ENCODE measurements around the gene CNN2. TPM values are rescaled to one million over a fixed set of nuclear protein-coding genes. Genes with fewer than 3 reads are reported as not detected.

CNN2 gene
- polyA plus RNA-seq, 3 donors = 69.9 to 213 (median 144) TPM

DNA sequence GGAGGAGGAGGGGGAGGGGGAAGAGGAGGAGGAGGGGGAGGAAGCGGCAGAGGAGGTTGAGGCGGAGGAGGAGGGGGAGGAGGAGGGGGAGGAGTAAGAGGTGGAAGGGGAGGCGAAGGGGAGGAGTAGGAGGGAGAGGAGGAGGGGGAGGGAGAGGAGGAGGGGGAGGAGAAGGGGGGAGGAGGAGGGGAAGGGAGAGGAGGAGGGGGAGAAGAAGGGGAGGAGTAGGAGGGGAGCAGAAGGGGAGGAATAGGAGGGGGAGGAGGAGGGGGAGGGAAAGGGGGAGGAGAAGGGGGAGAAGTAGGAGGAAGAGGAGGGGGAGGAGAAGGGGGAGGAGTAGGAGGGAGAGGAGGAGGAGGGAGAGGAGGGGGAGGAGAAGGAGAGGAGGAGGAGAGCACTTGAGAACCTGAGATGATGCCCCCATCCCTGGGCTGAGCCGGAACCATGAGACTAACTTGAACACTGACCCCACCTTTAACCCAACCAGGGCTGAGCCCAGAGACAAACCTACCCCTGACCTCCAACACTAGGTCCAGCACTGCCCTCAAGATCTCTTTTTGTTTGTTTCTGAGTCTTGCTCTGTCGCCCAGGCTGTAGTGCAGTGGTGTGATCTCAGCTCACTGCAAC is 26.1 kb downstream of the CNN2 start:
- Histone ChIP-seq H3K79me2 (ENCODE audit: insufficient read depth, low read length) (no peaks in the 10 kb centered on the region), H2AFZ (ENCODE audit: insufficient read depth, low read depth, low read length, poor library complexity, severe bottlenecking) (no peak overlapping the region), H3K9ac (ENCODE audit: insufficient read depth, low read length, poor library complexity, severe bottlenecking) (no peak overlapping the region), H3K36me3 (replicated peaks in 1 of 2; ENCODE audit: control insufficient read depth in 1 of 2, insufficient read depth in 2 of 2, low read length in 2 of 2) (peaks cover 43 to 67% of the 10 kb centered on the region in 2 donors), H3K27ac (ENCODE audit: low read depth in 1 of 2, low read length in 2 of 2) (no peak overlapping the region), H3K9me3 (replicated peaks in 1 of 2; ENCODE audit: control insufficient read depth in 1 of 2, insufficient read depth in 1 of 2, low read length in 2 of 2) (peaks cover 13% of the 10 kb centered on the region in 2 donors), H4K20me1 (ENCODE audit: insufficient read depth, low read length) (peaks cover 17% of the 10 kb centered on the region), H3K4me1 (ENCODE audit: control insufficient read depth in 1 of 2, insufficient read depth in 2 of 2, low read length in 2 of 2) (no peaks in the 10 kb centered on the region), H3K27me3 (ENCODE audit: control insufficient read depth in 2 of 2, insufficient read depth in 2 of 2, low read length in 2 of 2) (no peaks in the 10 kb centered on the region), H3K4me3 (replicated peaks in 1 of 3; ENCODE audit: low read depth in 2 of 3, low read length in 3 of 3) (no peak overlapping the region), H3K4me2 (replicated peaks; ENCODE audit: extremely low read depth, low read length, poor library complexity, severe bottlenecking) (no peak overlapping the region)
- Mint-ChIP-seq H3K36me3 (peaks cover 46 to 53% of the 10 kb centered on the region in 2 donors), H3K27me3 (ENCODE audit: low read depth in 3 of 3) (peaks cover 0 to 5% (median 0%) of the 10 kb centered on the region in 3 donors), H3K4me1 (peaks cover 3% of the 10 kb centered on the region), H3K27ac (peak overlapping the region in 1 of 7 donors; percentile 25), H3K9me3 (peaks cover 9 to 23% (median 17%) of the 10 kb centered on the region in 7 donors), H3K4me3 (no peak overlapping the region)
- WGBS (ENCODE audit: insufficient coverage) = 100% methylated on average over 1 of the region's 5 CpGs
- intact Hi-C loops (cut with micrococcal nuclease) = no loop called here
- TF ChIP-seq, protein P1, sequence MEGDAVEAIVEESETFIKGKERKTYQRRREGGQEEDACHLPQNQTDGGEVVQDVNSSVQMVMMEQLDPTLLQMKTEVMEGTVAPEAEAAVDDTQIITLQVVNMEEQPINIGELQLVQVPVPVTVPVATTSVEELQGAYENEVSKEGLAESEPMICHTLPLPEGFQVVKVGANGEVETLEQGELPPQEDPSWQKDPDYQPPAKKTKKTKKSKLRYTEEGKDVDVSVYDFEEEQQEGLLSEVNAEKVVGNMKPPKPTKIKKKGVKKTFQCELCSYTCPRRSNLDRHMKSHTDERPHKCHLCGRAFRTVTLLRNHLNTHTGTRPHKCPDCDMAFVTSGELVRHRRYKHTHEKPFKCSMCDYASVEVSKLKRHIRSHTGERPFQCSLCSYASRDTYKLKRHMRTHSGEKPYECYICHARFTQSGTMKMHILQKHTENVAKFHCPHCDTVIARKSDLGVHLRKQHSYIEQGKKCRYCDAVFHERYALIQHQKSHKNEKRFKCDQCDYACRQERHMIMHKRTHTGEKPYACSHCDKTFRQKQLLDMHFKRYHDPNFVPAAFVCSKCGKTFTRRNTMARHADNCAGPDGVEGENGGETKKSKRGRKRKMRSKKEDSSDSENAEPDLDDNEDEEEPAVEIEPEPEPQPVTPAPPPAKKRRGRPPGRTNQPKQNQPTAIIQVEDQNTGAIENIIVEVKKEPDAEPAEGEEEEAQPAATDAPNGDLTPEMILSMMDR (IDR thresholded peaks at IDR 0.05) = no peak
- DNase-seq = no peak

- no peak for DNase-seq
- H3K36me3 ChIP-seq (replicated peaks in 1 of 2; ENCODE audit: control insufficient read depth in 1 of 2, insufficient read depth in 2 of 2, low read length in 2 of 2) = peaks cover 48 to 73% of the 10 kb centered on the region in 2 donors
- 94% methylated on average over 30 of the region's 31 CpGs for WGBS (ENCODE audit: insufficient coverage)
- Mint-ChIP-seq H3K27ac (peak overlapping the region in 1 of 7 donors; percentile 11), H3K27me3 (ENCODE audit: low read depth in 3 of 3) (peaks cover 0 to 9% (median 0%) of the 10 kb centered on the region in 3 donors), H3K4me3 (no peak overlapping the region), H3K36me3 (peaks cover 53 to 63% of the 10 kb centered on the region in 2 donors), H3K9me3 (peaks cover 17 to 33% (median 24%) of the 10 kb centered on the region in 7 donors), H3K4me1 (peaks cover 3% of the 10 kb centered on the region)
- H3K79me2 ChIP-seq (ENCODE audit: insufficient read depth, low read length) = no peaks in the 10 kb centered on the region
- H3K4me1 ChIP-seq (ENCODE audit: control insufficient read depth in 1 of 2, insufficient read depth in 2 of 2, low read length in 2 of 2) = no peaks in the 10 kb centered on the region
- peaks cover 15% of the 10 kb centered on the region for H4K20me1 ChIP-seq (ENCODE audit: insufficient read depth, low read length)
- no peaks in the 10 kb centered on the region for H3K27me3 ChIP-seq (ENCODE audit: control insufficient read depth in 2 of 2, insufficient read depth in 2 of 2, low read length in 2 of 2)
- H3K4me3 ChIP-seq (replicated peaks in 1 of 3; ENCODE audit: low read depth in 2 of 3, low read length in 3 of 3) = no peak overlapping the region
- peaks cover 20 to 21% of the 10 kb centered on the region in 2 donors for H3K9me3 ChIP-seq (replicated peaks in 1 of 2; ENCODE audit: control insufficient read depth in 1 of 2, insufficient read depth in 1 of 2, low read length in 2 of 2)
- no peak overlapping the region for H3K27ac ChIP-seq (ENCODE audit: low read depth in 1 of 2, low read length in 2 of 2)
- no peak overlapping the region for H2AFZ ChIP-seq (ENCODE audit: insufficient read depth, low read depth, low read length, poor library complexity, severe bottlenecking)
- no peak overlapping the region for H3K9ac ChIP-seq (ENCODE audit: insufficient read depth, low read length, poor library complexity, severe bottlenecking)
- H3K4me2 ChIP-seq (replicated peaks; ENCODE audit: extremely low read depth, low read length, poor library complexity, severe bottlenecking) = no peak overlapping the region
- TF ChIP-seq, protein P1 (IDR thresholded peaks at IDR 0.05) = no peak
- intact Hi-C loops (cut with micrococcal nuclease) = no loop called here
Observed at GRCh38 chr19:1053176-1054101, 27.0 kb downstream of the CNN2 start.

All from CD14-positive monocyte (primary cell).